Raji (cell line): ENCODE results near the gene NUDCD3.

Source experiments
- POLR2A ChIP-seq: IDR thresholded peaks from 2 replicates; pipeline ENCODE4 v1.6.1; 2011; ENCODE audit warnings: low read depth, low read length, control low read depth; ENCODE audit not compliant: insufficient read depth

The NUDCD3 gene

GRCh38 chr7:44445986-44446671 is 44.3 kb downstream of the NUDCD3 start:
- TF ChIP-seq POLR2A, result no peak

GRCh38 chr7:44441079-44441478 is 49.4 kb downstream of the NUDCD3 start:
- TF ChIP-seq POLR2A, result no peak

- no peak for TF ChIP-seq POLR2A
Measured at GRCh38 chr7:44440577-44441078, 49.8 kb downstream of the NUDCD3 start.

- TF ChIP-seq POLR2A, result no peak
Measured at GRCh38 chr7:44439926-44440325, 50.5 kb downstream of the NUDCD3 start.

- no peak for TF ChIP-seq POLR2A
Measured at GRCh38 chr7:44438816-44439215, 51.6 kb downstream of the NUDCD3 start.

- no peak for TF ChIP-seq POLR2A
Measured at GRCh38 chr7:44434201-44434600, 56.3 kb downstream of the NUDCD3 start.

GRCh38 chr7:44433255-44434022 is 57.0 kb downstream of the NUDCD3 start:
- TF ChIP-seq POLR2A, result no peak

- TF ChIP-seq POLR2A, result no peak
Measured at GRCh38 chr7:44432381-44432977, 58.0 kb downstream of the NUDCD3 start.

- TF ChIP-seq POLR2A, result no peak
Measured at GRCh38 chr7:44431091-44431608, 59.3 kb downstream of the NUDCD3 start.

- TF ChIP-seq POLR2A, result no peak
Measured at GRCh38 chr7:44430054-44430453, 60.4 kb downstream of the NUDCD3 start.

- TF ChIP-seq POLR2A, result no peak
Measured at GRCh38 chr7:44416941-44417340, 73.5 kb downstream of the NUDCD3 start.

GRCh38 chr7:44415510-44415909 is 74.9 kb downstream of the NUDCD3 start:
- no peak for TF ChIP-seq POLR2A

- TF ChIP-seq POLR2A, result no peak
Measured at GRCh38 chr7:44415047-44415446, 75.4 kb downstream of the NUDCD3 start.

- TF ChIP-seq POLR2A, result no peak
Measured at GRCh38 chr7:44411306-44411705, 79.2 kb downstream of the NUDCD3 start.

GRCh38 chr7:44408596-44408995 is 81.9 kb downstream of the NUDCD3 start:
- TF ChIP-seq POLR2A, result no peak

- TF ChIP-seq POLR2A, result no peak
Measured at GRCh38 chr7:44403775-44404174, 86.7 kb downstream of the NUDCD3 start.
